Activated gamma-delta T cell (primary cell): ENCODE measurements around the gene CRKL.

ENCODE experiments used
- DNase-seq: peaks from one replicate; lab custom pipeline; 2025; lab: John Stamatoyannopoulos, UW

The CRKL gene

GRCh38 chr22:20997536-20998257, 80.5 kb downstream of the CRKL start:
- DNase-seq, result no peak

- DNase-seq, result no peak
These were observed 81.5 kb downstream of the CRKL start for GRCh38 chr22:20998411-20999336.

GRCh38 chr22:20999350-21000206, 82.4 kb downstream of the CRKL start:
- DNase-seq, result no peak

GRCh38 chr22:21000207-21000986, 83.2 kb downstream of the CRKL start:
- no peak for DNase-seq

GRCh38 chr22:21000987-21001600, 83.9 kb downstream of the CRKL start:
- no peak for DNase-seq

- DNase-seq, result peak; percentile 95
These were observed 84.6 kb downstream of the CRKL start, which contains the start of gene THAP7 for GRCh38 chr22:21001601-21002325. Gene THAP7 (minus strand): TSS chr22:21002118. CDS start chr22:21001911, 207 bp downstream.
